GM12891 (cell line): ENCODE measurements around the gene MED12L.

Source experiments
- DNase-seq: peaks from one replicate; pipeline ENCODE4 v3.0.0; 2011; ENCODE audit warnings: low spot score; ENCODE audit not compliant: insufficient read length
- FAIRE-seq: peaks from 2 replicates; lab custom pipeline; 2011; peaks lifted over from hg19 to GRCh38; lab: Jason Lieb, UNC
- PAX5 ChIP-seq: IDR thresholded peaks from 2 replicates; pipeline ENCODE4 v1.6.1; 2011; ENCODE audit warnings: low read length, moderate library complexity, mild to moderate bottlenecking; ENCODE audit not compliant: insufficient read depth, severe bottlenecking
- POLR2A ChIP-seq: IDR thresholded peaks from 2 replicates; pipeline ENCODE4 v1.6.1; 2011; ENCODE audit warnings: low read depth, low read length, control low read depth
- POLR2AphosphoS5 ChIP-seq: IDR thresholded peaks from 2 replicates; pipeline ENCODE4 v1.6.1; 2011; ENCODE audit warnings: low read depth, low read length, control low read depth
- POU2F2 ChIP-seq: IDR thresholded peaks from 2 replicates; pipeline ENCODE4 v1.6.1; 2011; ENCODE audit warnings: low read depth, mild to moderate bottlenecking, control low read depth, low read length, moderate library complexity
- SPI1 ChIP-seq: IDR thresholded peaks from 2 replicates; pipeline ENCODE4 v1.6.1; 2011; ENCODE audit warnings: low read depth, low read length, control low read depth
- TAF1 ChIP-seq: IDR thresholded peaks from 2 replicates; pipeline ENCODE4 v1.6.1; 2011; ENCODE audit warnings: low read depth, low read length, control low read depth

The MED12L gene

GRCh38 chr3:151196434-151196833 is 111.0 kb downstream of the MED12L start:
- DNase-seq (no peak), FAIRE-seq (peak; percentile 23)

GRCh38 chr3:151197228-151197627 is 111.8 kb downstream of the MED12L start:
- TF ChIP-seq POLR2A = no peak
- TF ChIP-seq SPI1 = no peak
- no peak for TF ChIP-seq TAF1
- no peak for TF ChIP-seq PAX5
- no peak for TF ChIP-seq POU2F2
- no peak for TF ChIP-seq POLR2AphosphoS5
- FAIRE-seq (no peak), DNase-seq (no peak)

More at GRCh38 chr3:151196434-151196833, 111.0 kb downstream of the MED12L start:
- TF ChIP-seq PAX5 = no peak
- no peak for TF ChIP-seq POU2F2
- no peak for TF ChIP-seq TAF1
- no peak for TF ChIP-seq SPI1
- no peak for TF ChIP-seq POLR2A
- TF ChIP-seq POLR2AphosphoS5 = no peak

GRCh38 chr3:151197981-151198767 is 112.7 kb downstream of the MED12L start:
- no peak for DNase-seq
- no peak for TF ChIP-seq POLR2AphosphoS5
- TF ChIP-seq POLR2A = no peak
- TF ChIP-seq PAX5 = no peak
- no peak for TF ChIP-seq TAF1
- TF ChIP-seq SPI1 = no peak
- TF ChIP-seq POU2F2 = no peak
- FAIRE-seq = no peak

- no peak for TF ChIP-seq POLR2A
- no peak for TF ChIP-seq POU2F2
- TF ChIP-seq TAF1 = no peak
- no peak for TF ChIP-seq SPI1
- FAIRE-seq (no peak), DNase-seq (no peak)
Observed at GRCh38 chr3:151198849-151199248, 113.4 kb downstream of the MED12L start.

GRCh38 chr3:151199554-151200438 is 114.3 kb downstream of the MED12L start:
- no peak for DNase-seq
- no peak for FAIRE-seq
- no peak for TF ChIP-seq PAX5
- TF ChIP-seq POU2F2 = no peak

- FAIRE-seq (no peak), DNase-seq (no peak)
- TF ChIP-seq POLR2AphosphoS5 = no peak
- TF ChIP-seq POU2F2 = no peak
- no peak for TF ChIP-seq SPI1
- TF ChIP-seq POLR2A = no peak
- TF ChIP-seq TAF1 = no peak
- TF ChIP-seq PAX5 = no peak
Observed at GRCh38 chr3:151200586-151200985, 115.1 kb downstream of the MED12L start.

GRCh38 chr3:151201051-151201730 is 115.7 kb downstream of the MED12L start:
- DNase-seq (no peak), FAIRE-seq (no peak)
- no peak for TF ChIP-seq PAX5
- TF ChIP-seq TAF1 = no peak
- TF ChIP-seq POLR2AphosphoS5 = no peak
- no peak for TF ChIP-seq POLR2A
- no peak for TF ChIP-seq SPI1
- no peak for TF ChIP-seq POU2F2

- no peak for TF ChIP-seq POLR2AphosphoS5
- no peak for TF ChIP-seq SPI1
- no peak for TF ChIP-seq POLR2A
- TF ChIP-seq PAX5 = no peak
- TF ChIP-seq TAF1 = no peak
- TF ChIP-seq POU2F2 = no peak
- DNase-seq (no peak), FAIRE-seq (no peak)
Observed at GRCh38 chr3:151203051-151203420, 117.6 kb downstream of the MED12L start, which contains the start of gene GPR171. GPR171 (minus strand) TSS chr3:151203216; CDS start chr3:151199386, 3,830 bp downstream.

- FAIRE-seq = peak; percentile 28
- no peak for DNase-seq
- TF ChIP-seq SPI1 (no peak), POU2F2 (no peak), POLR2A (no peak), POLR2AphosphoS5 (no peak), TAF1 (no peak), PAX5 (no peak)
Observed at GRCh38 chr3:151204530-151205402, 119.3 kb downstream of the MED12L start.
